ENCODE data around the gene TNNT1.
A peak's percentile ranks its signal among the peaks of the same experiment; 100 is the strongest.

TNNT1 gene

DNA sequence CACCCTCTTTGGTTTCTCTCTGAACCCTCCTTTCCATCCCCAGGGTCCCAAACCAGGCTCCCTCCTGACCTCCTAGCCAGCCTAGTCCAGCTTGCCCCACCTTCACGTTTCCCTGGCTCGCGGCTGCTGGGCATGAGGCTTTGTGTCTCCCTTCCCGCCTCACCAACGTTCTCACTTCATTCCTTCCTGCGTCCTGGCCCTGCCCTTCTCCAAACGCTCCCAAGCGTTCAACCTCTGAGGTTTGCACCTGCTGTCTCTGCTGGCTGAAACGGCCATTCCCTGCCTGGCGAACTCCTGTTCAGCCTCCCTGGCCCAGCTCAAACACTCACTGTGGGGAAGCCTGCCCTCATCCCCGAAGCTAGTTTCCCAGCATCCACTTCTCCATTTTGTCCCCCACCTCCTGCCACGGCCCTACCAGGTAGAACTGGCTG is 61.0 kb downstream of the TNNT1 start:
- H3K4me3 ChIP-seq (ENCODE audit: control insufficient read depth, low read depth, low read length): no peak overlapping the region
- TF ChIP-seq, protein P1, sequence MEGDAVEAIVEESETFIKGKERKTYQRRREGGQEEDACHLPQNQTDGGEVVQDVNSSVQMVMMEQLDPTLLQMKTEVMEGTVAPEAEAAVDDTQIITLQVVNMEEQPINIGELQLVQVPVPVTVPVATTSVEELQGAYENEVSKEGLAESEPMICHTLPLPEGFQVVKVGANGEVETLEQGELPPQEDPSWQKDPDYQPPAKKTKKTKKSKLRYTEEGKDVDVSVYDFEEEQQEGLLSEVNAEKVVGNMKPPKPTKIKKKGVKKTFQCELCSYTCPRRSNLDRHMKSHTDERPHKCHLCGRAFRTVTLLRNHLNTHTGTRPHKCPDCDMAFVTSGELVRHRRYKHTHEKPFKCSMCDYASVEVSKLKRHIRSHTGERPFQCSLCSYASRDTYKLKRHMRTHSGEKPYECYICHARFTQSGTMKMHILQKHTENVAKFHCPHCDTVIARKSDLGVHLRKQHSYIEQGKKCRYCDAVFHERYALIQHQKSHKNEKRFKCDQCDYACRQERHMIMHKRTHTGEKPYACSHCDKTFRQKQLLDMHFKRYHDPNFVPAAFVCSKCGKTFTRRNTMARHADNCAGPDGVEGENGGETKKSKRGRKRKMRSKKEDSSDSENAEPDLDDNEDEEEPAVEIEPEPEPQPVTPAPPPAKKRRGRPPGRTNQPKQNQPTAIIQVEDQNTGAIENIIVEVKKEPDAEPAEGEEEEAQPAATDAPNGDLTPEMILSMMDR (conservative IDR thresholded peaks at IDR 0.05; ENCODE audit: control insufficient read depth, insufficient read depth, low read depth, low read length): no peak
- no peak for DNase-seq (ENCODE audit: low read depth)

DNA sequence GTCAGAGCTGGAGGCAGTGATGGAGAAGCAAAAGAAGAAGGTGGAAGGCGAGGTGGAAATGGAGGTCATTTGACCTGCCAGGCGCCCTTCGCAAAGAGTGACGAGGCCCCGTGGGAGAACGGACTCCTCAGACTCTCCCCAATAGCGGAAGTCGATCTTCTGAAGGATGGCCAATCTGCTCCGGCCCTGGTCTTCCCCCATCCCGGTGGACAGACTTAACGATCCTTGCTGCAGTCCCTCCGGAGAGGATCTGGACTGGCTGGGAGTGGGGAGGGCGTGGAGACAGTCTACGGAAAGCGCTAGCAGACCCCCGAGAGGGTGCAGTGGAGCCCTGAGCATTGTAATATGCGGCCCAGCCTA is 61.5 kb downstream of the TNNT1 start:
- peak overlapping the region; percentile 47 for H3K4me3 ChIP-seq (ENCODE audit: control insufficient read depth, low read depth, low read length)
- DNase-seq (ENCODE audit: low read depth): peak; percentile 30
- TF ChIP-seq, protein P1 (conservative IDR thresholded peaks at IDR 0.05; ENCODE audit: control insufficient read depth, insufficient read depth, low read depth, low read length): no peak

DNA sequence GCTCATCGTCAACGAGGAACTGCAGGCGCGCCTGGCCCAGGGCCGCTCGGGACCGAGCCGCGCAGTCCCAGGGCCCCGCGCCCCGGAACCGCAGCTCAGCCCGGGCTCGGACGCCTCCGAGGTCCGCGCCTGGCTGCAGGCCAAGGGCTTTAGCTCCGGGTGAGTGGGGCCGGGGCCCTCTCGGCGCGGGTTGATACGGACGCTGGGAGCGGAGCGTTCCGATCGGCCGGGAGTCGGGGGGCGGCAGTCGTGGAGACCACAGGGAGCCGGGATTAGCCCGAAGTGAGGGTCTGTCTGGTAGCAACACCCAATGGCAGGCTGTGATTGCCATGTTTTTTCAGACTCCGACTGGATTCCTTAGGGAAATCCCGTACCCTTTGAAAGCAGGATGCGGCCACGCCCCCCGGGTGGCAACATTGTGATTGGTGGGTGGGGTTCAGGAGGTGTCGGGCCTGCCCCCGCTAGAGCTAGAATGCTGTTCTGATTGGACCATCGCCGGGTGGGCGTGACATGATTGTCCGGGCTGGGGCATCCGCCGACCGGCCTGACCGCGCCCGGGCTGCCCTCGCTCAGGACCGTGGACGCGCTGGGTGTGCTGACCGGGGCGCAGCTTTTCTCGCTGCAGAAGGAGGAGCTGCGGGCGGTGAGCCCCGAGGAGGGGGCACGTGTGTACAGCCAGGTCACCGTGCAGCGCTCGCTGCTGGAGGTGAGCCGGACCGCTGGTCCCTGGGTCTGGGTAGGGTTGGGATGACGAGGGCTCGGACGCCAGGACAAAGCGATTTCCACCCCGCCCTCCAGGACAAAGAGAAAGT is 62.1 kb downstream of the TNNT1 start:
- DNase-seq (ENCODE audit: low read depth): peak; percentile 92
- TF ChIP-seq, protein P1 (conservative IDR thresholded peaks at IDR 0.05; ENCODE audit: control insufficient read depth, insufficient read depth, low read depth, low read length): no peak
- H3K4me3 ChIP-seq (ENCODE audit: control insufficient read depth, low read depth, low read length): peak overlapping the region; percentile 47

DNA sequence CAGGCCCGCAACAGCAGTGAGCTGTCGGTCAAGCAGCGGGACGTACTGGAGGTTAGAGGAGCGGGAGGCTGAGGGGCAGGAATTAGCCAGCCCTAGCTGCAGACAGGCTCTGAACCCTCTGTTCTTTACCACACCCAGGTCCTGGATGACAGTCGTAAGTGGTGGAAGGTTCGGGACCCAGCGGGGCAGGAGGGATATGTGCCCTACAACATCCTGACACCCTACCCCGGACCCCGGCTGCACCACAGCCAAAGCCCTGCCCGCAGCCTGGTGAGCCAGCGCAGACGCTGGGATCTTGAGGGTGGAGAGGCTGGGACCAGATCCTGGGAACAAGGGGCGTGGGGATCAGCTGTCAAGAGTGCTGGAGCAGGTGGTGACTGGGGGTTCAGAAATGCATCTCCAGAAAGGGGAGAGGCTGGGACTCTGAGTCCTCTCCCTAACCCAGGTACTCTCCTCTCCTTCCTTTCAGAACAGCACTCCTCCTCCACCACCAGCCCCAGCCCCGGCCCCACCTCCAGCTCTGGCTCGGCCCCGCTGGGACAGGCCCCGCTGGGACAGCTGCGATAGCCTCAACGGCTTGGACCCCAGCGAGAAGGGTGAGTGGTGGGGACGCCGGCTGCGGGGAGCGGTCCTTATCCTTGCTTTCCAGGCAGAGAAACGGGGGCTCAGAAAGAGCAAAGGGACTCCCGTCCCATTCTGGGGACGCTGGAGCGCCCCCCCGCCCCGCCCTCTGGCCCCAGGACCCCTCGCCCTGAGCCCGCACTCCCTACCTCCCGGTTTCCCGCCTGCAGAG is 62.9 kb downstream of the TNNT1 start:
- peak overlapping the region; percentile 47 for H3K4me3 ChIP-seq (ENCODE audit: control insufficient read depth, low read depth, low read length)

DNA sequence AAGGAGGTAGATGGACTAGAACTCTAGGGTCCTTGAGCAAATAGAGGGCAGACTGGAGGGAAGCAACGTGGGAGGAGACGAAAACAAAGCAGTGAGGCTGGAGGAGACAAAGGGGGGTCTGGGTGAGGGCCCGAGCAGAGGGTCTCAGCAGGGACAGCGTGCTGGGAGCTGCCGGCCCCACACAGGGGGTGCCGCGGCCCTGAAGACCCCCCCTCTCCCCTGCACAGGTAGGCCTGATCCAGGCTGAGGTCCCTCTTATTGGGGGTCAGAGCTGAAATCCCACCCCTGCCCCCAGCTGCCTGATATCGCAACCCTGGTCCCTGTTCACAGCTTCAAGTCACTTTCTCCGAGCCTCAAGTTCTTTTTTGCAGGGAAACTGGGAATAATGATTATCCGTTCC is 64.6 kb downstream of the TNNT1 start:
- no peak overlapping the region for H3K4me3 ChIP-seq (ENCODE audit: control insufficient read depth, low read depth, low read length)
- TF ChIP-seq, protein P1 (conservative IDR thresholded peaks at IDR 0.05; ENCODE audit: control insufficient read depth, insufficient read depth, low read depth, low read length): no peak

More for the DNA sequence above, 62.9 kb downstream of the TNNT1 start:
- no peak for DNase-seq (ENCODE audit: low read depth)
- TF ChIP-seq, protein P1 (conservative IDR thresholded peaks at IDR 0.05; ENCODE audit: control insufficient read depth, insufficient read depth, low read depth, low read length): no peak

DNA sequence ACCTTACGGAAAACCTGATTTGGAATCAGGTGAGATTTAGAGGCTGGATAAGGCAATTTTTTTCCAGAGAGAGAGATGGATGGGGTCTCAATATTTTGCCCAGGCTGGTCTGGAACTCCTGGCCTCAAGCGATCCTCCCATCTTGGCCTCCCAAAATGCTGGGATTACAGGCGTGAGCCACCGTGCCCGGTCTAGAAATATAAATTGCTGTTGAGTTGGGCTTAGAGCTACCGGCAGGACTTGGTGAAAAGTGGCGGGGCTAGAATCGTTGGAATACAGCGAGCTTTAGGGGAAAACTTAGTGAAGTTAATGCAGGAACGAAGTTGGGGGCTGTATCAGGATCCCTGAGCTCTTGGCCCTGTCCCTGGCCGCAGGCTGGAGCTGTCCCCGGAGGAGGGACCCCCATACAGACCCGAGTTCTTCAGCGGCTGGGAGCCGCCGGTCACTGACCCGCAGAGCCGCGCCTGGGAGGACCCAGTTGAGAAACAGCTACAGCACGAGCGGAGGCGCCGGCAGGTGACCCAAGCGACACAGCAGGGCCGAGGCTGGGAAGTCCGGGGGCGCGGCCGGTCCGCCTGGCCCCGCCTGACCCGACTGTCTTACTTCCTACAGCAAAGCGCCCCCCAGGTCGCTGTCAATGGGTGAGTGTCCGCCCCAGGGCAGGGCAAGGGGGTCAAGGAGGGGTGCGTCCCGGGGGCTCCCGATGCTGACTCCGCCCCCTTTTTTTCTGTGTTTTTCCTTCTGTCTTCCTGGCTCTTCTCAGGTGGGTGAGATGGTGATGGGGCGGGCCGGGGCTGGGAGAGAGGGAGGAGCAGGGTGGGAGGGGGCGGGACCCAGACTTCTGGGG is 65.8 kb downstream of the TNNT1 start:
- DNase-seq (ENCODE audit: low read depth): no peak
- TF ChIP-seq, protein P1 (conservative IDR thresholded peaks at IDR 0.05; ENCODE audit: control insufficient read depth, insufficient read depth, low read depth, low read length): no peak

More for the DNA sequence above, 64.6 kb downstream of the TNNT1 start:
- DNase-seq (ENCODE audit: low read depth): no peak

More for the DNA sequence above, 65.8 kb downstream of the TNNT1 start:
- H3K4me3 ChIP-seq (ENCODE audit: control insufficient read depth, low read depth, low read length): no peak overlapping the region
